Measurements from ENCODE around the gene PTGIR.

DNA sequence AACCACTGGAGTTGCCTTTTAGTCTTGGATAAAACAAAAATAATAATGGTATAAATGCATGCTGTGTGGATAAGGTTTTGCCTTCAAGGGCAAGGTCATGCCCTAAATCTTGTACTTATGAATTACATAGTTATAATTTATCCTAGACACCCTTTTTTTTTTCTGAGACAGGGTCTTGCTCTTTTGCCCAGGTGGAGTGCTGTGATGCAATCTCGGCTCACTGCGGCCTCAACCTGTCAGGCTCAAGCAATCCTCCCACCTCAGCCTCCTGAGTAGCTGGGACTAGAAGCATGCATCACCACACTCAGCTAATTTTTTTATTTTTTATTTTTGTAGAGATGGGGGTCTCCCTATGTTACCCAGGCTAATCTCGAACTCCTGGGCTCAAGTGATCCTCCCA lies 43.8 kb upstream of the PTGIR start:
- TF ChIP-seq CTCF (IDR thresholded peaks at IDR 0.05) (no peak), POLR2A (IDR thresholded peaks at IDR 0.05) (no peak)
